ENCODE data around the gene FOXP1.

GRCh38 chr3:71010726-71011455 lies 572.6 kb downstream of the FOXP1 start:
- TF ChIP-seq CTCF (conservative IDR thresholded peaks at IDR 0.05; ENCODE audit: low read depth, low read length) (no peak), EZH2 (IDR thresholded peaks at IDR 0.05; ENCODE audit: borderline replicate concordance, low read depth, low read length, poor library complexity, severe bottlenecking) (no peak)
